SU-DHL-6 (cell line): ENCODE measurements around the gene OR10A4.

Source experiments
- H2AFZ ChIP-seq: fragments of 200-600 bp; sonication (generic); 2 replicates; pipeline ENCODE4 v1.6.1; 2014; ENCODE audit warnings: low read depth, mild to moderate bottlenecking, moderate library complexity, mixed read lengths, antibody characterized with exemption, low read length; ENCODE audit not compliant: severe bottlenecking
- H3F3A ChIP-seq: fragments of 200-600 bp; shearing (Covaris generic); 2 replicates; pipeline ENCODE4 v1.6.0; 2016; ENCODE audit warnings: antibody characterized with exemption, mild to moderate bottlenecking; ENCODE audit not compliant: insufficient read depth
- H3K27ac ChIP-seq: fragments of 200-600 bp; sonication (generic); 2 replicates; pipeline ENCODE4 v1.5.1; 2016; ENCODE audit warnings: low read depth, mild to moderate bottlenecking, low read length, moderate library complexity, mixed read lengths
- H3K27me3 ChIP-seq: fragments of 200-600 bp; sonication (generic), shearing (Covaris generic); 2 replicates; pipeline ENCODE4 v1.6.0; 2014; ENCODE audit warnings: mild to moderate bottlenecking, low read length
- H3K36me3 ChIP-seq: fragments of 200-600 bp; sonication (generic); 2 replicates; pipeline ENCODE4 v1.6.1; 2014; ENCODE audit warnings: mild to moderate bottlenecking, low read length, mixed read lengths
- H3K4me2 ChIP-seq: fragments of 300-600, 200-600 bp; shearing (Covaris generic), sonication (generic); 2 replicates; pipeline ENCODE4 v1.6.0; 2014; ENCODE audit warnings: low read length, low read depth, mild to moderate bottlenecking; ENCODE audit not compliant: poor library complexity, severe bottlenecking
- H3K4me3 ChIP-seq: fragments of 200-600 bp; sonication (generic); 2 replicates; pipeline ENCODE4 v1.5.1; 2014; ENCODE audit warnings: antibody characterized with exemption, low read length, mild to moderate bottlenecking, mixed read lengths; ENCODE audit not compliant: insufficient read depth, poor library complexity, severe bottlenecking
- H3K79me2 ChIP-seq: fragments of 200-600 bp; sonication (generic); 2 replicates; pipeline ENCODE4 v1.6.1; 2014; ENCODE audit warnings: mild to moderate bottlenecking, low read length, moderate library complexity; ENCODE audit not compliant: insufficient read depth
- H3K9ac ChIP-seq: fragments of 200-600 bp; sonication (generic); 2 replicates; pipeline ENCODE4 v1.7.0; 2014; ENCODE audit warnings: mild to moderate bottlenecking, low read length
- H3K9me2 ChIP-seq: fragments of 200-600 bp; sonication (generic); replicated peaks from 2 replicates; pipeline ENCODE4 v1.6.1; 2014; ENCODE audit warnings: low read length; ENCODE audit not compliant: insufficient read depth
- H3K9me3 ChIP-seq: fragments of 200-600 bp; sonication (generic); 2 replicates; pipeline ENCODE4 v1.6.1; 2014; ENCODE audit warnings: low read length, mixed read lengths; ENCODE audit not compliant: insufficient read depth
- H4K20me1 ChIP-seq: fragments of 200-600 bp; sonication (generic); 2 replicates; pipeline ENCODE4 v1.6.1; 2014; ENCODE audit warnings: low read depth, mild to moderate bottlenecking, antibody characterized with exemption, low read length, moderate library complexity, mixed read lengths
- CTCF ChIP-seq: fragments of 200-600 bp; sonication (generic); IDR thresholded peaks from one replicate; pipeline ENCODE4 v1.5.1; 2017; ENCODE audit warnings: antibody characterized with exemption, mild to moderate bottlenecking, low read length, moderate library complexity; ENCODE audit not compliant: insufficient read depth, poor library complexity, severe bottlenecking
- EZH2phosphoT487 ChIP-seq: fragments of 200-600 bp; sonication (generic), shearing (Covaris generic); conservative IDR thresholded peaks from 2 replicates; pipeline ENCODE4 v1.6.1; 2018; ENCODE audit warnings: mild to moderate bottlenecking, antibody characterized with exemption, low read length, moderate library complexity, mixed read lengths

OR10A4 gene

GRCh38 chr11:6894097-6894496 lies 17.7 kb downstream of the OR10A4 start:
- H4K20me1 ChIP-seq: no peaks in the 10 kb centered on the region
- no peaks in the 10 kb centered on the region for H3K27me3 ChIP-seq
- no peaks in the 10 kb centered on the region for H3K9me2 ChIP-seq
- H3K9ac ChIP-seq: no peak overlapping the region
- no peak overlapping the region for H2AFZ ChIP-seq
- no peaks in the 10 kb centered on the region for H3K79me2 ChIP-seq
- H3F3A ChIP-seq: no peaks in the 10 kb centered on the region
- no peaks in the 10 kb centered on the region for H3K36me3 ChIP-seq
- TF ChIP-seq EZH2phosphoT487: no peak
- no peak for TF ChIP-seq CTCF
- no peak overlapping the region for H3K4me2 ChIP-seq
- H3K27ac ChIP-seq: no peak overlapping the region
- no peaks in the 10 kb centered on the region for H3K9me3 ChIP-seq
- H3K4me3 ChIP-seq: no peak overlapping the region

- TF ChIP-seq EZH2phosphoT487: no peak
- no peak for TF ChIP-seq CTCF
Observed at GRCh38 chr11:6895010-6895409, 18.6 kb downstream of the OR10A4 start.

GRCh38 chr11:6898911-6899310 lies 22.5 kb downstream of the OR10A4 start:
- TF ChIP-seq EZH2phosphoT487: no peak
- no peak for TF ChIP-seq CTCF
- no peaks in the 10 kb centered on the region for H4K20me1 ChIP-seq
- no peak overlapping the region for H2AFZ ChIP-seq
- H3K79me2 ChIP-seq: no peaks in the 10 kb centered on the region
- H3K27ac ChIP-seq: no peak overlapping the region
- no peaks in the 10 kb centered on the region for H3K9me3 ChIP-seq
- no peaks in the 10 kb centered on the region for H3K36me3 ChIP-seq
- no peaks in the 10 kb centered on the region for H3K27me3 ChIP-seq
- no peak overlapping the region for H3K4me3 ChIP-seq
- no peaks in the 10 kb centered on the region for H3K9me2 ChIP-seq
- no peak overlapping the region for H3K9ac ChIP-seq
- H3K4me2 ChIP-seq: no peak overlapping the region
- no peaks in the 10 kb centered on the region for H3F3A ChIP-seq

More at GRCh38 chr11:6895010-6895409, 18.6 kb downstream of the OR10A4 start:
- H3K4me3 ChIP-seq: no peak overlapping the region
- no peak overlapping the region for H3K9ac ChIP-seq
- no peaks in the 10 kb centered on the region for H3K79me2 ChIP-seq
- H2AFZ ChIP-seq: no peak overlapping the region
- no peaks in the 10 kb centered on the region for H3K27me3 ChIP-seq
- H3K27ac ChIP-seq: no peak overlapping the region
- H3K9me2 ChIP-seq: no peaks in the 10 kb centered on the region
- H3K36me3 ChIP-seq: no peaks in the 10 kb centered on the region
- no peaks in the 10 kb centered on the region for H4K20me1 ChIP-seq
- H3F3A ChIP-seq: no peaks in the 10 kb centered on the region
- no peak overlapping the region for H3K4me2 ChIP-seq
- no peaks in the 10 kb centered on the region for H3K9me3 ChIP-seq
